Neural progenitor cell (in vitro differentiated cells): ENCODE results near the gene RANGAP1. TPM values are rescaled to one million over a fixed set of nuclear protein-coding genes. Genes with fewer than 3 reads are reported as not detected.

ENCODE experiments used
- DNase-seq: peaks from one replicate; pipeline ENCODE4 v3.0.0-alpha.2; 2016; ENCODE audit warnings: low spot score
- H2AFZ ChIP-seq: fragments of 200-600 bp; sonication (generic); replicated peaks from 2 replicates; pipeline ENCODE4 v1.6.1; 2016; ENCODE audit warnings: antibody characterized with exemption
- H3F3A ChIP-seq: fragments of 200-600 bp; sonication (generic); 2 replicates; pipeline ENCODE4 v1.6.1; 2016; ENCODE audit warnings: antibody characterized with exemption, low read depth
- H3K27ac ChIP-seq: fragments of 200-600 bp; sonication (generic); 2 replicates; pipeline ENCODE4 v1.5.1; 2016; ENCODE audit warnings: mild to moderate bottlenecking
- H3K27me3 ChIP-seq: fragments of 200-600 bp; sonication (generic); 2 replicates; pipeline ENCODE4 v1.6.1; 2016; ENCODE audit warnings: mild to moderate bottlenecking, moderate library complexity
- H3K36me3 ChIP-seq: fragments of 200-600 bp; sonication (generic); 2 replicates; pipeline ENCODE4 v1.5.1; 2016
- H3K4me1 ChIP-seq: fragments of 200-600 bp; sonication (generic); 2 replicates; pipeline ENCODE4 v1.6.1; 2016; ENCODE audit warnings: mixed run types
- H3K4me2 ChIP-seq: fragments of 200-600 bp; sonication (generic); 2 replicates; pipeline ENCODE4 v1.6.1; 2016
- H3K4me3 ChIP-seq: fragments of 200-600 bp; sonication (generic); 2 replicates; pipeline ENCODE4 v1.5.1; 2016
- H3K79me2 ChIP-seq: fragments of 200-600 bp; sonication (generic); 2 replicates; pipeline ENCODE4 v1.6.1; 2016; ENCODE audit warnings: low read depth
- H3K9ac ChIP-seq: fragments of 200-600 bp; sonication (generic); 2 replicates; pipeline ENCODE4 v1.6.1; 2016
- H3K9me3 ChIP-seq: fragments of 200-600 bp; sonication (generic); 2 replicates; pipeline ENCODE4 v1.5.1; 2016; ENCODE audit warnings: low read depth
- H4K20me1 ChIP-seq: fragments of 200-600 bp; sonication (generic); 2 replicates; pipeline ENCODE4 v1.6.1; 2016; ENCODE audit warnings: low read depth
- H3K27ac Mint-ChIP-seq: 3 replicates; pipeline ENCODE4 v1.8.0; 2021; ENCODE audit warnings: mixed read lengths
- H3K27me3 Mint-ChIP-seq: 2 replicates; pipeline ENCODE4 v1.8.0; 2022; ENCODE audit warnings: low read depth, mild to moderate bottlenecking, inconsistent platforms, moderate library complexity, mixed read lengths; ENCODE audit not compliant: insufficient read depth
- H3K36me3 Mint-ChIP-seq: 3 replicates; pipeline ENCODE4 v1.8.0; 2021; ENCODE audit warnings: mixed read lengths
- H3K4me1 Mint-ChIP-seq: 3 replicates; pipeline ENCODE4 v1.8.0; 2021; ENCODE audit warnings: mixed read lengths
- H3K4me3 Mint-ChIP-seq: 3 replicates; pipeline ENCODE4 v1.8.0; 2021; ENCODE audit warnings: mild to moderate bottlenecking, moderate library complexity, mixed read lengths
- H3K9me3 Mint-ChIP-seq: 3 replicates; pipeline ENCODE4 v1.8.0; 2020; ENCODE audit warnings: mixed read lengths
- EZH2 ChIP-seq: fragments of 200-600 bp; sonication (generic); IDR thresholded peaks from 2 replicates; pipeline ENCODE4 v1.6.1; 2017; ENCODE audit warnings: antibody characterized with exemption, mild to moderate bottlenecking, moderate library complexity
- EZH2phosphoT487 ChIP-seq: fragments of 200-600 bp; sonication (generic); IDR thresholded peaks from 2 replicates; pipeline ENCODE4 v1.6.1; 2017; ENCODE audit warnings: antibody characterized with exemption
- total RNA-seq: library from RNA; depleted of rRNA; stranded (reverse); fragments of >200 nt; gene quantifications from 2 replicates; pipeline ENCODE4 v1.2.3, GENCODE V29; 2015; ENCODE audit warnings: low replicate concordance
- TF ChIP-seq, protein P1 (sequence below): fragments of 200-600 bp; sonication (generic); IDR thresholded peaks from 2 replicates; pipeline ENCODE4 v1.5.1; 2017; ENCODE audit warnings: antibody characterized with exemption, mild to moderate bottlenecking

RANGAP1 gene
- total RNA-seq, 1 donor from 2014 or later: 53.4 TPM

DNA sequence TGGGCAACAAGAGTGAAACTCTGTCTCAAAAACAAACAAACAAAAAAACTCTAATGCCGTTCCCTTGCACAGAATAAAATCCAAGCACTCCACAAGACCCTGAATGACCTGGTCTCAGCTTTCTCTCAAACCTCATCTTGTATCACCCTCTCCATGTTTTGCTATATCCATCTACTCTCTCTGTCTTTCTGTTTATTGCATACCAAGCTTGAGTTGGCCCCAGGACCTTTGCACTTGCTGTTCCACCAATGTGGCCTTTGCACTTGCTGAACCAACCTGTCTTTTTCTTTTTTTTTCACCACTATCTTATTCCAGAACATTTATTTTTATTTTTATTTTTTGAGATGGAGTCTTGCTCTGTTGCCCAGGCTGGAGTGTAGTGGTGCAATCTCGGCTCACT is 82.9 kb downstream of the RANGAP1 start:
- H3K4me1 Mint-ChIP-seq: peaks cover 19% of the 10 kb centered on the region
- peaks cover 22% of the 10 kb centered on the region for H3K27me3 Mint-ChIP-seq
- H3K4me1 ChIP-seq: peaks cover 4% of the 10 kb centered on the region
- H3K9me3 ChIP-seq: no peaks in the 10 kb centered on the region
- no peak overlapping the region for H3K4me3 Mint-ChIP-seq
- H4K20me1 ChIP-seq: no peaks in the 10 kb centered on the region
- peaks cover 14% of the 10 kb centered on the region for H3F3A ChIP-seq
- no peak overlapping the region for H3K27ac ChIP-seq
- H3K4me2 ChIP-seq: no peak overlapping the region
- H2AFZ ChIP-seq: no peak overlapping the region
- H3K9ac ChIP-seq: no peak overlapping the region
- H3K9me3 Mint-ChIP-seq: no peaks in the 10 kb centered on the region
- no peak for DNase-seq
- H3K36me3 Mint-ChIP-seq: no peaks in the 10 kb centered on the region
- peaks cover 26% of the 10 kb centered on the region for H3K79me2 ChIP-seq
- H3K27ac Mint-ChIP-seq: peak overlapping the region; percentile 58
- no peak overlapping the region for H3K4me3 ChIP-seq
- H3K27me3 ChIP-seq: peaks cover 56% of the 10 kb centered on the region
- TF ChIP-seq, protein P1, sequence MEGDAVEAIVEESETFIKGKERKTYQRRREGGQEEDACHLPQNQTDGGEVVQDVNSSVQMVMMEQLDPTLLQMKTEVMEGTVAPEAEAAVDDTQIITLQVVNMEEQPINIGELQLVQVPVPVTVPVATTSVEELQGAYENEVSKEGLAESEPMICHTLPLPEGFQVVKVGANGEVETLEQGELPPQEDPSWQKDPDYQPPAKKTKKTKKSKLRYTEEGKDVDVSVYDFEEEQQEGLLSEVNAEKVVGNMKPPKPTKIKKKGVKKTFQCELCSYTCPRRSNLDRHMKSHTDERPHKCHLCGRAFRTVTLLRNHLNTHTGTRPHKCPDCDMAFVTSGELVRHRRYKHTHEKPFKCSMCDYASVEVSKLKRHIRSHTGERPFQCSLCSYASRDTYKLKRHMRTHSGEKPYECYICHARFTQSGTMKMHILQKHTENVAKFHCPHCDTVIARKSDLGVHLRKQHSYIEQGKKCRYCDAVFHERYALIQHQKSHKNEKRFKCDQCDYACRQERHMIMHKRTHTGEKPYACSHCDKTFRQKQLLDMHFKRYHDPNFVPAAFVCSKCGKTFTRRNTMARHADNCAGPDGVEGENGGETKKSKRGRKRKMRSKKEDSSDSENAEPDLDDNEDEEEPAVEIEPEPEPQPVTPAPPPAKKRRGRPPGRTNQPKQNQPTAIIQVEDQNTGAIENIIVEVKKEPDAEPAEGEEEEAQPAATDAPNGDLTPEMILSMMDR: no peak
- TF ChIP-seq EZH2 (no peak), EZH2phosphoT487 (no peak)
- H3K36me3 ChIP-seq: no peaks in the 10 kb centered on the region

DNA sequence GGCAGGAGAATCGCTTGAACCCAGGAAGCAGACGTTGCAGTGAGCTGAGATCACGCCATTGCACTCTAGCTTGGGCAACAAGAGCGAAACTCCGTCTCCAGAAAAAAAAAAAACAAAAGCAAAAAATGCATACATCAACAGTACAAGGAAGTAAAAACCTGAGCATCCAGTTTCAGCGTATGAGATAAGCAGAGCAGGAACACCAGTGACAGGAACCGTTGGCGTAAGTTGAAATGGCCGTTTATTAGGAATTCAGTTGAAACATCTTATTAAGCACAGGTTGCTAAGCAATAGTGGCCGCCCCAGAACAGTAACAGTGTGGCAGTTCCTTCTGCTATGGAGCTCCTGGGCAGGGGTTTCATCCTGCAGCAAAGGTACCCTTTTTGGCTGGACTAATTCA is 84.8 kb downstream of the RANGAP1 start:
- H3K4me3 Mint-ChIP-seq: no peak overlapping the region
- H3K79me2 ChIP-seq: peaks cover 10% of the 10 kb centered on the region
- H3K4me2 ChIP-seq: no peak overlapping the region
- no peaks in the 10 kb centered on the region for H3K9me3 ChIP-seq
- H3K27me3 ChIP-seq: peaks cover 73% of the 10 kb centered on the region
- no peak overlapping the region for H3K27ac Mint-ChIP-seq
- no peak overlapping the region for H3K9ac ChIP-seq
- no peaks in the 10 kb centered on the region for H3K9me3 Mint-ChIP-seq
- H3F3A ChIP-seq: peaks cover 28% of the 10 kb centered on the region
- peaks cover 29% of the 10 kb centered on the region for H3K27me3 Mint-ChIP-seq
- H3K4me1 ChIP-seq: peaks cover 4% of the 10 kb centered on the region
- DNase-seq: no peak
- no peaks in the 10 kb centered on the region for H3K36me3 ChIP-seq
- H2AFZ ChIP-seq: no peak overlapping the region
- TF ChIP-seq EZH2: no peak
- no peak for TF ChIP-seq EZH2phosphoT487
- TF ChIP-seq, protein P1: no peak
- peaks cover 19% of the 10 kb centered on the region for H3K4me1 Mint-ChIP-seq
- H4K20me1 ChIP-seq: no peaks in the 10 kb centered on the region
- H3K36me3 Mint-ChIP-seq: no peaks in the 10 kb centered on the region
- no peak overlapping the region for H3K4me3 ChIP-seq
- H3K27ac ChIP-seq: no peak overlapping the region

DNA sequence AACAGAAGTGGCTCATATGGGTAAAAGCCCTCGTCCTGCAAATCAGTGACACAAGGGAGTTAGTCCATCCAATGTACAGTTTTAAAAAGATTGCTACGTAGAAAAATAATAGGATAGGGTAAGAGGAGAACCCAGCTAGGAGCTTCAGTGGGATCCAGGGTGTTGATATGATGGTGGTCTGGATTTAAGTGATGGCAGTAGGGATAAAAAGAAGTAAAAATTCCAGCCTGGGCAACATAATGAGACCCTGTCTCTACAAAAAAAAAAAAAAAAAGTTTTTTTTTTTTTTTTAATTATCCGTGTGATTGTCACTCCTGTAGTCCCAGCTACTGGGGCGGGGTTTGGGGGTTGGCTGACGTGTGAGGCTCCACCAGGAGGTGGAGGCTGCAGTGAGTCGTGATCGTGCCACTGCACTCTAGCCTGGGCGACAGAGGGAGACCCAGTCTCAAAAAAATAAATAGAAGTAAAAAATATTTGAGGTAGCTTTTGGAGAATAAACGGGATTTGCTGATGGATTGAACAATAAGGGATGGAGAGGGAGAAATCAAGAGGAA is 87.9 kb downstream of the RANGAP1 start:
- peak; percentile 68 for DNase-seq
- peak overlapping the region; percentile 60 for H3K4me3 ChIP-seq
- no peaks in the 10 kb centered on the region for H3K36me3 ChIP-seq
- H4K20me1 ChIP-seq: no peaks in the 10 kb centered on the region
- H3K9ac ChIP-seq: no peak overlapping the region
- no peaks in the 10 kb centered on the region for H3K4me1 ChIP-seq
- Mint-ChIP-seq H3K27me3 (peaks cover 21% of the 10 kb centered on the region), H3K36me3 (no peaks in the 10 kb centered on the region), H3K4me3 (peak overlapping the region; percentile 85), H3K4me1 (peaks cover 7% of the 10 kb centered on the region), H3K27ac (no peak overlapping the region), H3K9me3 (no peaks in the 10 kb centered on the region)
- peaks cover 74% of the 10 kb centered on the region for H3K27me3 ChIP-seq
- H3K4me2 ChIP-seq: peak overlapping the region; percentile 91
- H3K79me2 ChIP-seq: no peaks in the 10 kb centered on the region
- peaks cover 22% of the 10 kb centered on the region for H3F3A ChIP-seq
- TF ChIP-seq EZH2 (no peak), EZH2phosphoT487 (no peak)
- TF ChIP-seq, protein P1: no peak
- no peak overlapping the region for H3K27ac ChIP-seq
- no peaks in the 10 kb centered on the region for H3K9me3 ChIP-seq
- H2AFZ ChIP-seq: peak overlapping the region; percentile 79
